Body of pancreas (tissue), 4 donors: ENCODE results near the gene ZBTB4.
A peak's percentile ranks its signal among the peaks of the same experiment; 100 is the strongest.

Experiments
- POLR2A ChIP-seq, 3 donors: fragments of 450-650 bp; IDR thresholded peaks; one replicate each; pipeline ENCODE4 v1.6.1; 2016; ENCODE audit warnings: antibody characterized with exemption in 3 of 3, mild to moderate bottlenecking in 2 of 3
- TF ChIP-seq, protein P1 (sequence below), 7 experiments: fragments of 450-650 bp in 4 of 7; fragments of 200-600 bp in 3 of 7; sonication (generic) in 3 of 7; IDR thresholded peaks; one replicate each; pipeline ENCODE4 v1.5.1; 2016 to 2019; ENCODE audit warnings: antibody characterized with exemption in 7 of 7

GRCh38 chr17:7483255-7484066, 4.0 kb upstream of the ZBTB4 start:
- TF ChIP-seq, protein P1, sequence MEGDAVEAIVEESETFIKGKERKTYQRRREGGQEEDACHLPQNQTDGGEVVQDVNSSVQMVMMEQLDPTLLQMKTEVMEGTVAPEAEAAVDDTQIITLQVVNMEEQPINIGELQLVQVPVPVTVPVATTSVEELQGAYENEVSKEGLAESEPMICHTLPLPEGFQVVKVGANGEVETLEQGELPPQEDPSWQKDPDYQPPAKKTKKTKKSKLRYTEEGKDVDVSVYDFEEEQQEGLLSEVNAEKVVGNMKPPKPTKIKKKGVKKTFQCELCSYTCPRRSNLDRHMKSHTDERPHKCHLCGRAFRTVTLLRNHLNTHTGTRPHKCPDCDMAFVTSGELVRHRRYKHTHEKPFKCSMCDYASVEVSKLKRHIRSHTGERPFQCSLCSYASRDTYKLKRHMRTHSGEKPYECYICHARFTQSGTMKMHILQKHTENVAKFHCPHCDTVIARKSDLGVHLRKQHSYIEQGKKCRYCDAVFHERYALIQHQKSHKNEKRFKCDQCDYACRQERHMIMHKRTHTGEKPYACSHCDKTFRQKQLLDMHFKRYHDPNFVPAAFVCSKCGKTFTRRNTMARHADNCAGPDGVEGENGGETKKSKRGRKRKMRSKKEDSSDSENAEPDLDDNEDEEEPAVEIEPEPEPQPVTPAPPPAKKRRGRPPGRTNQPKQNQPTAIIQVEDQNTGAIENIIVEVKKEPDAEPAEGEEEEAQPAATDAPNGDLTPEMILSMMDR (IDR thresholded peaks at IDR 0.05) = no peak
- peak in 1 of 3 donors; percentile 10 for TF ChIP-seq POLR2A (IDR thresholded peaks at IDR 0.05)
